ENCODE results near the gene PRIMA1. TPM values are rescaled to one million over a fixed set of nuclear protein-coding genes. Genes with fewer than 3 reads are reported as not detected.

The PRIMA1 gene
- total RNA-seq, 1 donor from 2014 or later, result not detected

DNA sequence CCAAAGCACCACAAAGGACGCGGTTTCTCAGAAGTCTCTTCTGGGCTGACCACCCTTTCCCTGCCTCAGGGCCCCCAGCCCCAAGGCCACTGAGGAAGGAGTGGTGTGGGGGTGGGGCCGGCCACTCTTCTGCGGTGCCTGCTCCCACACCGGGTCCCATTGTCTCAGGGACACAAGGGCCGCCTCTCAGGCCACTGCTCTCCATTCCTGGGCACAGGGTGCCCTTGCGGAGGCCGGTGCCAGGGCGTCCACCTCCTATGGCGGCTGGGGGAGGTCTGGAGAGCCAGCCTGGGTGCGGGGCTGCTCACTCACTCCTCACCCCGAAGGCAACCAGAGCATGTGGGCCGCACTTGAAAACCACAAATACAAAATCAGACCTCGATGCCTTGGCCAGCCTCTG lies 44.1 kb downstream of the PRIMA1 start:
- Mint-ChIP-seq H3K4me1 (no peaks in the 10 kb centered on the region), H3K27me3 (peaks cover 2% of the 10 kb centered on the region), H3K27ac (no peak overlapping the region), H3K4me3 (no peak overlapping the region), H3K9me3 (no peaks in the 10 kb centered on the region), H3K36me3 (ENCODE audit: low read depth) (no peaks in the 10 kb centered on the region)
- no peak for TF ChIP-seq CTCF (IDR thresholded peaks at IDR 0.05)
- intact Hi-C loops (cut with micrococcal nuclease), result no loop called here
- ChIA-PET CTCF (no interaction called here), POLR2A (no interaction called here)
- ATAC-seq (ENCODE audit: low read depth) (no peak), DNase-seq (no peak)

DNA sequence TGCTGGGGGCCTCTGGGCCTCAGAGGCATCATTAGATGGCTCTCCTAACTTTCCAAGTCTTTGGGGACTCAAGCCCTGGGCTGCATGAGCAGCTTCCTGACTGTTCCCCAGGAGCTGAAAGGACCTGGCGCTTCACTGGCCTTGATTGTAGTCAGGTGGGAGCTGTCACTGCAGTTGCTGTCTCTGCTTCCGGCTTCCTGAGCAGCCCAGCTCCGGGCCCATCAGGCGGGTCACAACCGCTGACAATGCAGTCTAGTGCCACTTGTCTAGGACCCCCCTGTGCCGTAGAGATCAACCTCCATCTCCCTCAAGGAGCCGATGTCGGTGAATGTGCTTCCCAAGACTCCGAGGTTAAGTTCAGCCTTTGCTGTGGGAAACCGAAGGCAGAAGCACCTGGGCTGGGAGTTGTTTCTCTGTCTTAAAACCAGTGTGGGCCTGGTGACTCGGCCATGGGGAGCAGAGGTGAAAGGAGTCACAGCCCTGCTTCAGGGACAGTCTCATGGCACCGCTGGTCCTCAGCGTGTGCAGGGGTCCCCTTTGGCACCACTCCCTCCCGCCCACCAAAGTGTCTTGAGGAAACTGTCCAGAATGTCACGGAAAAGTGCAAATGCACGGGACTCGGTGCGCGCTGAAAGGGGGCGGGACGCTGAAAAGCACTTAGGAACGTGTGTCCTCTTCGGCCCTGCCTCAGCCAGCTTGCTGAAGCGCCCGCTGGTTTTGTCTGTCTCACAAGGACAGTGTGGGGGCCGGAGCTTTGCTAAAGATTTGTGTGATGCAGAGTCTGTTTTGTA lies 44.8 kb downstream of the PRIMA1 start:
- Mint-ChIP-seq H3K27ac (no peak overlapping the region), H3K9me3 (no peaks in the 10 kb centered on the region), H3K27me3 (peaks cover 2% of the 10 kb centered on the region), H3K4me3 (no peak overlapping the region), H3K4me1 (no peaks in the 10 kb centered on the region), H3K36me3 (ENCODE audit: low read depth) (no peaks in the 10 kb centered on the region)
- ChIA-PET POLR2A (no interaction called here), CTCF (no interaction called here)
- intact Hi-C loops (cut with micrococcal nuclease), result no loop called here
- no peak for ATAC-seq (ENCODE audit: low read depth)
- DNase-seq, result no peak
- TF ChIP-seq CTCF (IDR thresholded peaks at IDR 0.05), result no peak

DNA sequence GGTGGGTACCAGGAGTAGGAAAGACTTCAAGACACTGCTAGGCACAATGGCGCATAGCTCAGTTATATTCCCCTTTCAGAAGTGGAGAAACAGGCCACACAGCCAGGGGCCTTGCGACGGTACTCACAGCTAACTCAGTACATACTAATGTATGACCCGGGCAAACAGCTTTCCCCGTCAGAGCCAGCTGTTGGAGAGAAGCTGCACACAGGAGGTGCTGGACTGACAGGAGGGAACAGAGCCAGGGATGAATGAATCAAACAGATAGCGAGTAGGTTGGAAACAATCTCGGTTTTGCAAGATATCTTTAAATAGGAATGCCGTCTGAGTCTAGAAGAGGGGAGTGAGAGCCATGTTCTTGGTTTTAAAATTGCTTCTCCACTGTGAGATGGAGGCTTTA lies 45.5 kb downstream of the PRIMA1 start:
- ATAC-seq (ENCODE audit: low read depth) (no peak), DNase-seq (no peak)
- H3K4me3 Mint-ChIP-seq, result no peak overlapping the region
- POLR2A ChIA-PET, result no interaction called here
- intact Hi-C loops (cut with micrococcal nuclease), result no loop called here
- no peak for TF ChIP-seq CTCF (IDR thresholded peaks at IDR 0.05)
- H3K27me3 Mint-ChIP-seq, result peaks cover 2% of the 10 kb centered on the region
- no peak overlapping the region for H3K27ac Mint-ChIP-seq
- H3K4me1 Mint-ChIP-seq, result no peaks in the 10 kb centered on the region
- H3K36me3 Mint-ChIP-seq (ENCODE audit: low read depth), result no peaks in the 10 kb centered on the region
- CTCF ChIA-PET, result no interaction called here
- H3K9me3 Mint-ChIP-seq, result no peaks in the 10 kb centered on the region

DNA sequence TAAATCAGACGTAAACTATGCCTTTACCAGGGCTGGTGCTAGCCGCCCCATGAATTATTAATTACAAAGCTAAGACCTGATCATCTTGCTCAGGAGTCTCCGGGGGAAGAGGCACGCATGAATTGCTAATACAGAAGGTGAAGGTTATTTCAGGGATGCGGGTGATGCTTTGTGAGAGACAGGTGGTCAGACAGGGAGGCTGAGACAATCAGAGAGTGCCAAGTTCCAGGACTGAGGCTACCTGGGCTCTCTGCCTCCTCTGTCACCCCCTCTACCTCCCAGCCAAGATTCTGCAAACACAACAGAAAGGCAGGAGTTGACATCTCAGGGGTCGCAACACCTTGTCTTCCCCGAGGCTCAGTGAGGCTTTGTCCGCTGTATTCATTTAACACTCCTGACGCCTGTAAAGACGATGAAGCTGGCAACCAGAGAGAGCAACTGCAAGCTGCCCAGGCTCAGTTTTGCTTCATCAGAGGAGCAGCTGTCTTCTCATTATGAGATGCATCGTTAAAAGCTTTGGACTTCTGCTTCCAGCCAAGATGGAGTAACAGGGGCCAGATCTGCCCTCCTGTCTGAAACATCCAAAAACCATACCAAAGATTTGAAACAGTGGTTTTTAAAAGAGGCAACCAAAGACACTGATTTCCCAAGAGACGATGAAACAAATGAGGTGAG lies 46.6 kb downstream of the PRIMA1 start:
- CTCF ChIA-PET, result no interaction called here
- TF ChIP-seq CTCF (IDR thresholded peaks at IDR 0.05), result no peak

GRCh38 chr14:93737634-93738033 lies 50.7 kb downstream of the PRIMA1 start:
- DNase-seq (no peak), ATAC-seq (ENCODE audit: low read depth) (no peak)
- POLR2A ChIA-PET, result no interaction called here
- H3K36me3 Mint-ChIP-seq (ENCODE audit: low read depth), result no peaks in the 10 kb centered on the region
- no peak overlapping the region for H3K27ac Mint-ChIP-seq
- CTCF ChIA-PET, result no interaction called here
- peaks cover 2% of the 10 kb centered on the region for H3K27me3 Mint-ChIP-seq
- no peak overlapping the region for H3K4me3 Mint-ChIP-seq
- no peaks in the 10 kb centered on the region for H3K9me3 Mint-ChIP-seq
- TF ChIP-seq CTCF (IDR thresholded peaks at IDR 0.05), result no peak
- H3K4me1 Mint-ChIP-seq, result no peaks in the 10 kb centered on the region
- intact Hi-C loops (cut with micrococcal nuclease), result no loop called here

More for the DNA sequence above, 46.6 kb downstream of the PRIMA1 start:
- Mint-ChIP-seq H3K4me1 (no peaks in the 10 kb centered on the region), H3K4me3 (no peak overlapping the region), H3K36me3 (ENCODE audit: low read depth) (no peaks in the 10 kb centered on the region), H3K9me3 (no peaks in the 10 kb centered on the region), H3K27me3 (peaks cover 2% of the 10 kb centered on the region), H3K27ac (no peak overlapping the region)
- intact Hi-C loops (cut with micrococcal nuclease), result no loop called here
- POLR2A ChIA-PET, result no interaction called here
- DNase-seq (no peak), ATAC-seq (ENCODE audit: low read depth) (no peak)
